Lower leg skin (tissue), 4 donors: ENCODE measurements around the gene TRUB1. TPM values are rescaled to one million over a fixed set of nuclear protein-coding genes. Genes with fewer than 3 reads are reported as not detected.

Source experiments
- DNase-seq, 2 donors: peaks; one replicate each; pipeline ENCODE4 v3.0.0-alpha.2; 2019; ENCODE audit warnings: low spot score in 2 of 2
- H3K4me3 ChIP-seq: fragments of 200-600 bp; sonication (generic); 2 replicates; pipeline ENCODE4 v1.5.1; 2017; ENCODE audit warnings: mild to moderate bottlenecking, low read depth; ENCODE audit not compliant: poor library complexity, severe bottlenecking
- CTCF ChIP-seq, 3 donors: fragments of 450-650 bp; IDR thresholded peaks; one replicate each; pipeline ENCODE4 v1.5.1; 2016; ENCODE audit warnings: antibody characterized with exemption in 3 of 3, mild to moderate bottlenecking in 3 of 3, moderate library complexity in 2 of 3
- POLR2A ChIP-seq, 2 donors: fragments of 450-650 bp; IDR thresholded peaks; one replicate each; pipeline ENCODE4 v1.6.1; 2016 to 2017; ENCODE audit warnings: antibody characterized with exemption in 2 of 2, mild to moderate bottlenecking in 1 of 2, moderate library complexity in 1 of 2
- WGBS, 2 donors: methylation state at CpG; one replicate each; pipeline ENCODE4 v1.1.5; 2018; 5-methylcytosine and 5-hydroxymethylcytosine counted together
- intact Hi-C: fragments of 100-400 bp; cut with DNase I; formaldehyde crosslinking; loops from one replicate; pipeline ENCODE4 v1.15.0; 2023; ENCODE audit warnings: low total_unique reads
- total RNA-seq, 4 donors: library from RNA; depleted of rRNA; stranded (reverse); fragments of >200 nt; gene quantifications; one replicate each; pipeline ENCODE4 v1.1.0, GENCODE V29; 2016

TRUB1 gene
- total RNA-seq, 4 donors from 2014 or later, result 8.5 to 21.2 (median 13.3) TPM

GRCh38 chr10:114917459-114917858 is 20.5 kb upstream of the TRUB1 start:
- TF ChIP-seq POLR2A (IDR thresholded peaks at IDR 0.05) (no peak), CTCF (IDR thresholded peaks at IDR 0.05) (no peak)
- no peak overlapping the region for H3K4me3 ChIP-seq
- WGBS, 2 donors, result 100% methylated on average over 1 of the region's 1 CpG
- no peak for DNase-seq
- intact Hi-C loops, result no loop called here

- TF ChIP-seq CTCF (IDR thresholded peaks at IDR 0.05), result no peak
- no peak for TF ChIP-seq POLR2A (IDR thresholded peaks at IDR 0.05)
- DNase-seq, result no peak
- 55 to 59% methylated on average over 3 of the region's 3 CpGs for WGBS, 2 donors
- intact Hi-C loops, result no loop called here
- H3K4me3 ChIP-seq, result no peak overlapping the region
Measured at GRCh38 chr10:114917927-114918672, 19.9 kb upstream of the TRUB1 start.

- no peak for DNase-seq
- no peak overlapping the region for H3K4me3 ChIP-seq
- TF ChIP-seq POLR2A (IDR thresholded peaks at IDR 0.05) (no peak), CTCF (IDR thresholded peaks at IDR 0.05) (no peak)
- 79 to 87% methylated on average over 1 of the region's 1 CpG for WGBS, 2 donors
- intact Hi-C loops, result no loop called here
Measured at GRCh38 chr10:114920459-114920858, 17.5 kb upstream of the TRUB1 start.

- 67% methylated on average over 4 of the region's 4 CpGs for whole genome bisulfite sequencing, 2 donors
- intact Hi-C loops, result no loop called here
- no peak for TF ChIP-seq CTCF (IDR thresholded peaks at IDR 0.05)
- no peak for TF ChIP-seq POLR2A (IDR thresholded peaks at IDR 0.05)
- no peak for DNase-seq
- no peak overlapping the region for H3K4me3 ChIP-seq
Measured at GRCh38 chr10:114922003-114922402, 16.0 kb upstream of the TRUB1 start.

GRCh38 chr10:114923551-114923950 is 14.4 kb upstream of the TRUB1 start:
- TF ChIP-seq CTCF (IDR thresholded peaks at IDR 0.05) (no peak), POLR2A (IDR thresholded peaks at IDR 0.05) (no peak)
- WGBS, 2 donors, result 71 to 77% methylated on average over 2 of the region's 2 CpGs
- H3K4me3 ChIP-seq, result no peak overlapping the region
- intact Hi-C loops, result no loop called here
- no peak for DNase-seq
